ENCODE data around the gene GMDS.

DNA sequence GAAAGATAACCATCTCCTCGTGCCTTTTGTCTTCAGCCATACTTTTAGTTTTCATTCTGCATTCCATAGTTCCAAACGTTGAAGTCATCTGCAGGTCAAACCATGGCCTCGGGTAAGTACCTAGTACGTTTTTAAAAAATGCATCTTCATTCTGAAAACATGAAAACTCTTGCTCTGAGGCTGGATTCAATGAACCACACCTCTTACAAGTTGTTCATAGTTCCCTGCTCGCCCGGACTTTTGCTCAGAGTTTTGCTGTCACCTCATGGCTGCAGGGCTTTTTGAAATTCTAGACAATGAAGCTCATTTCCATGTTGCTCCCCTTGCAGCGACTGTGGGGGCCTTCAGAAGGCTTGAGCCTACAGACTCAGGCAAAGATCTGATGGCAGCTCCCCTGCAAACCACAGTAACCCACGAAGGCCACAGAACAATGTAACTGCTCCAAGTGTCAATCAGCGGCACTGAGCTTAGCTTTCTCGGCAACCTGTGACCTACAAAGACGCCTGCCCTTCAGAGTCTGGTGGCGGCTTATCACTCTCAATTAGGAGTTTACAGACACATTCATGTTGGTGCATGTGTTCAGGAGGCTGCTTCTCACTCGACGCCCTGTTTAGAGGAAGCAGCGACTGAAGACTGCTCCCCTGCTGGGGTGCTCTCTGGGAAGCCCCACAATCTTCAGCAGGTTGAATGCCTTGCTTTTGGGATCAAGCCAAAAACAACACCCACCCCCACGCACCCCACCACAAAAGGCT, 574.5 kb downstream of the GMDS start:
- TF ChIP-seq POLR2A (IDR thresholded peaks at IDR 0.05; ENCODE audit: low read depth, low read length) (no peak), TAF1 (IDR thresholded peaks at IDR 0.05; ENCODE audit: borderline replicate concordance, low read depth, low read length) (no peak), POLR2AphosphoS5 (IDR thresholded peaks at IDR 0.05; ENCODE audit: low read depth, low read length) (no peak)

Data from GM12892 (cell line).